GM19468 (cell line): Measurements from ENCODE around the gene ULK3.

Experiments used
- ATAC-seq: cut with Tn5 transposase; IDR thresholded peaks from one replicate; pipeline ENCODE4 v1.9.1; 2021; ENCODE audit warnings: mild to moderate bottlenecking, moderate library complexity, moderate number of reproducible peaks; ENCODE audit not compliant: unreplicated experiment; ENCODE audit errors: extremely low read depth

Gene ULK3

DNA sequence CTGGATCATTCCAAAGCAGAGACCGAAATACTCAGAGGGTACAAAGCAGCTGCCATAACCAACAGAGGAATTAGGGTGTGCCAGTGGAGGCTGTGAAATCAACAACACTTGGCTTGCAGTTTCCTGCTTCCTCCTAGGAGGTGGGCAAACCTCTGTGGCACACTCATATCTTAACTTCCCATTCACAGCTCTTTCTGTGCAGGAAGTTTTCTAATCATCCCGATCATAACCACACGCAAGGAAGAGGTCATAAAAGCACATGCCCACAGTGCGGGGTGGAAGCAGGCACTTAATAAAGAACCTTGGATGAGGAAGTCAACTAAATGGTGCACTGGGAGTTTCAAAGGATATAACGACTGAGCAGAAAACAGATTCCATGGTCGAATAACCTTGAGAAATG, 25.1 kb upstream of the ULK3 start:
- ATAC-seq: no peak

- ATAC-seq: no peak
Measured at GRCh38 chr15:74867466-74868038, 24.6 kb upstream of the ULK3 start.

- no peak for ATAC-seq
Measured at GRCh38 chr15:74866090-74866489, 23.1 kb upstream of the ULK3 start.

DNA sequence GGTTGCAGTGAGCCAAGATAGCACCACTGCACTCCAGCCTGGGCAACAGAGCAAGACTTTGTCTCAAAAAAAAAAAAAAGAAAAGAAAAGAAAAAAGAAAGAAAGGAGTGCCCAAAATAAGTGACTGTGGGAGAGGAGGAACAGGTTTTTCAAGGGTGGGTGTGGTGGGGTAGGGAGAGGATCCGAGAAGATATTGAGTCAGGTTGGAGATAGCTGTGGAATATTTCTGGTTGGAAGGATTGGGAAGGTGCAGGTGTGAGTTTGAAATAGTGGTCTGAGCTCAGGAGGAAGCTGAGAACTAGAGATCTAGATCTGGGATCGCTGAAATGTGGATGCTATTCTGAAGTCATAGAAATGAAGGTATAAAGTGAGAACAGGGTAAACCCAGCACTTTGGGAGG, 22.4 kb upstream of the ULK3 start:
- ATAC-seq: no peak

- no peak for ATAC-seq
Measured at GRCh38 chr15:74864296-74864695, 21.3 kb upstream of the ULK3 start.

GRCh38 chr15:74863239-74864056, 20.5 kb upstream of the ULK3 start:
- no peak for ATAC-seq

DNA sequence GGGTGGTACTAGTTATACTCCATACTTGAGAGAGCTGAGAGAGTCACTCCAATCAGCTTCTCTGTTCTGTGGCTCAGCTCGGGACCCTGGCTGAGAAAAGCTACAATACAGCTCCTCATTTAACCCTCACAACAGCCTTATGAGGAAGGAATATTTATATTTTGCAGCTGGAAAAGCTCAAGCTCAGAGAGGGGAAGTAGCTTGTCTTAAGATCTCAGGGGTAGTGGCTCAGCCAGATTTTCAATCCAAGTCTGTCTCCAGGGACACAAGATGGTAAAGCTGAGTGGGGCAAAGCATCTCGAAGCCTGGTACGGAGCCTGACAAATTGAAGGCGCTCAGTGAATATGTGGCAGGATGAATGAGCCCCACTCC, 15.4 kb upstream of the ULK3 start:
- ATAC-seq: no peak

- peak; percentile 14 for ATAC-seq
Measured at GRCh38 chr15:74857671-74858368, 14.9 kb upstream of the ULK3 start.

DNA sequence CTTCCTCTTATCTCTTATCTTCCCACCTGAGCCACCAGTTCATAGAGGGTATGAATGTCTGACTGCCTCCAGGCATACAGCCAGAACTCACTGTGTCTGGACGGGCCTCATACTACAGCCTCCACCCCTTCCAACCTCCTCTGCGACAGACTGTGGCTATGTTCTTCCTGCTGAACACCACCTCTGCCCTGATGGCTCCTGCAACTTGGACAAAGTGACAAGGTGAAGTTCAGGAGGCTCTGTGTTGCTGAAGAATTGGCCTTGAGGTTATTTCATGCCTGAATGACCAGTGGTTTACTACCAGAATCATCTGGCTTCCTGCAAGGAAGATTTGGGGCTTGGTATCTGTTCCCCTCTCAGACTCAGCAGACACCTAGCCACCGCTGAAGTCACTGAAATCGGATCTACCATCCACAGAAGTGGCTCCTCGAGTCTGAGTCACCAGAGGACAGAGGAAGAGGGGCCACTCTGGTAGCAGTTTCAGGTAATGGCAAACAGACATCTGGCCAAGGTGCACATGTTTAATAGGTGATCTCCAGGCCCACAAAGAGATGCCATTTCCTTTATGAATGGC, 14.2 kb upstream of the ULK3 start:
- ATAC-seq: peak; percentile 78

- no peak for ATAC-seq
Measured at GRCh38 chr15:74856537-74856936, 13.6 kb upstream of the ULK3 start.

DNA sequence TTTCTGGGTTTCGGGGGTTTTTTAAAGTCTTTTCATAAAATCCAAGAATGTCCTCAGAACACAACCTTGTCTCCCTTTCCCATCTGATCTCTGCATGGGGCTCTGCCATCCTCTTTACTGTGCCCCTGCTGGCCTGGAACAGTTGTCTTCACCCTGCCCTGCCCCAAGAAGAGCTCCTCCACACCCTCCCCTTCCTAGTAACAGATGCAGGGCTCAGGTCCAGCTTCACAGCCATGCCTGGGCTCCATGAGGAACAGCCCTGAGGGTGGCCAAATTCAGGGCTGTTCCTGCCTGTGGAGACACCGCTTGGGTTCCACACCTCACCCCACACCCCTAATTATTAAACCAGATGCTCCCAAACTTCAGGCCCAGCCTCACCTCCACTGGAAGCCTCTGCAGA, 12.9 kb upstream of the ULK3 start:
- ATAC-seq: no peak

DNA sequence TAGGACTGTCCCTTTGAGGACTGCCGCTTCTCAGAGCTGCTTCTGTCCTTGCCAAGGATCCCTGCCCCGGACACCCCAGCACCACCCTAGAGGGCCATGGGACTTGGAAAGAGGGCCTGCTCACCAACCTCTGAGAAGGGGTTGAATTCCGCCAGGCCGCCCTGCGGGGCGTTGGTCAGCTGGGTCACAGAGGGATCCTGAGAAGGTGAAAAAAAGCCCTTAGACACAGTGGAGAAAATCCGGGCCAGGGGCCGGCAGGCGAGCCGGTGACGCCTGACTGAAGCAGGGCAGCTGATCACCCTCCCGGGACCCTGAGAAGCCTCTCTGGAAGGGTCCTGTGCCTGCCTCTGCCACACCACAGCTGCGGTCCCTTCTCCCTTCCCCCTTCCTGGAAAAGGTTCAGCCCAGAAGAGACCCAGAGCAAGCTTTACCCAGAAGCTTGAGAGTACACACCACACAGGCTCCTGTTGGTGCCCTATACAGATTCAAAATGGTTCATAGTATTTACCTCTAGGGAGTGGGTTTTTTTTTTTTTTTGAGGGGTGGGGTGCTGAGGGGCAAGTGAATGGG, 11.6 kb upstream of the ULK3 start:
- no peak for ATAC-seq

- ATAC-seq: no peak
Measured at GRCh38 chr15:74851960-74852359, 9.0 kb upstream of the ULK3 start.

- no peak for ATAC-seq
Measured at GRCh38 chr15:74850393-74850792, 7.4 kb upstream of the ULK3 start.

- no peak for ATAC-seq
Measured at GRCh38 chr15:74847432-74847831, 4.5 kb upstream of the ULK3 start.

GRCh38 chr15:74845581-74845980, 2.6 kb upstream of the ULK3 start:
- no peak for ATAC-seq

- ATAC-seq: no peak
Measured at GRCh38 chr15:74845208-74845568, 2.2 kb upstream of the ULK3 start.

- ATAC-seq: no peak
Measured at GRCh38 chr15:74844319-74845207, 1.6 kb upstream of the ULK3 start.

DNA sequence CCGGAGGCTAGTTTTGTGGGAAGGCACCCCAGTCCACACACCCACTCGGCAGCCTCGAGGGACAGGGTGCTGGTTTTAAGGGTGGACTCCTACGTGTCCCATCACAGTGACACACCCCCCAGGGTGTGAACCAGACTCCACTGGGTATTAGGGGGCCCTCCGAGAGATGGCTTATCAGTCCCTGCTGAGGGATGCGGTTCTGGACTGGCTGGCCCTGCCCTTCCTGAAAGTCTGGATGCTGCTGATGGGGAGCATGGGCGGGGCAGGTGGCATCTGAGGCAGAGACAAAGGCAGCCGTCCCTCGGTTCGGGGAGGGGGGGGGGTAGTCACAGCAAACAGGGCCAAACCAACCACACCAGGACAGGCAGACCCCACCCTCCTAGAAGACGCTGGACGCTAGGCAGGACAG, 939 bp upstream of the ULK3 start:
- no peak for ATAC-seq

DNA sequence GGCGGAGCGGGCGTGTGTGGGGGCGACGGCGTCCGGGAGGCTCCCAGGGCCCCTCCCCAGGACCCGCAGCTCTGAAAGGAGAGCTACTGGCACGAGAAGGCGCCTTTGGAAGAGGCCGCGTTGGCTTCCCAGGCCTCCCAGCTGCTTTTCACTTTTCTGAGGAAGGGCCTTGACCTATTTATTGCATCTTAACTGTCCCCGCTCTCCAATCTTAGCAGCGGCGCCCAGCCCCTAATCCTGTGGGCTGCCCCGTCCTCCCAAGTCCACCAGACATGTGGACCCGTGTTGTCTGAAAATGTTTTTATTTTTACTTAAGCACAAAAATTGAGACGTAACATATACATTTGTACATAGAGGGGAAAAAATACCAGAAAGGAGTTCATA, 481 bp upstream of the ULK3 start:
- no peak for ATAC-seq
